ENCODE measurements around the gene CNOT4.
A peak's percentile ranks its signal among the peaks of the same experiment; 100 is the strongest.

The CNOT4 gene

DNA sequence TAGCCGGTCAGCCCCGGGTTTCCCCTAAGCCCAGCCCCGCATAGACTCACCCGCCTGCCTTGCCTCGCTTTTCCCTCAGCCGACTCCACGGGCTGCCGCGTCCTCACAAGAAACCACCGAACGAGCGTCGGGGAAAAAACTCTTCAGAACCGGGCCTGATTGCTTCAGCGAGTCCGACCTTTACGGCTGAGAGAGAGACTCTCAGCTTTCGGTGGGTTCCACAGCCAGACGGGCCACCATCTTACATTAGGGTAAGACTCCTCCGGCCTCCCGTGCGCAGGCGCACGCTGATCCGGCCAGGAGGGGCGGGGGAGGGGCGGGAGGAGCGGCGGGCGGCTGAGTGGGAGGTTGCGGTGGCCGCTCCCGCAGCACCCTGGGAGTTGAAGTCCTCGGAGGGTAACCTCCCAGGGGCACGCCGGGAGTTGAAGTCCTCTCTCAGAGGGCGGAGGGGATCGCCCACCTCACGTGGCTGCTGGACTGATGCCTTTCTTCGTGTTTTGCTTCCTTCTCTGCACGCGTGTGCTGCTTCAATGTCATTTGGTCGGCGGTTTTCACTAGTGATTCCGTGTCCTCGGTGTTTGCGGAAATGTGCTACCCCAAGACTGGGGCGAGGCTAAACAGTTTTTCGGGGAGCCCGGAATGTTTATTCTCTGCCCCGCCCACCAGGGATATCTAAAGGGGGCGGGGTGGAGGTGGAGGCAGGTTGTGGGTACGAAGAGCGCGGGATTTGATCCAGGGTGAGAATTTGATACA is at the start of gene CNOT4:
Gene CNOT4 (minus strand): TSS at position 264 of the 753 bp plus-strand sequence. CDS start 71,771 bp downstream, outside the sequence.
- DNase-seq = peak; percentile 96

- no peak for DNase-seq
These were observed 49.0 kb upstream of the CNOT4 start for GRCh38 chr7:135558881-135559280.

GRCh38 chr7:135558337-135558767 is 48.5 kb upstream of the CNOT4 start:
- peak; percentile 56 for DNase-seq

GRCh38 chr7:135557455-135558336 is 47.8 kb upstream of the CNOT4 start, which contains the start of gene NUP205:
NUP205 (plus strand) TSS chr7:135557917; CDS start chr7:135557945, 28 bp downstream.
- peak; percentile 68 for DNase-seq

GRCh38 chr7:135553346-135553745 is 43.4 kb upstream of the CNOT4 start:
- no peak for DNase-seq

GRCh38 chr7:135552148-135552547 is 42.2 kb upstream of the CNOT4 start:
- no peak for DNase-seq

DNA sequence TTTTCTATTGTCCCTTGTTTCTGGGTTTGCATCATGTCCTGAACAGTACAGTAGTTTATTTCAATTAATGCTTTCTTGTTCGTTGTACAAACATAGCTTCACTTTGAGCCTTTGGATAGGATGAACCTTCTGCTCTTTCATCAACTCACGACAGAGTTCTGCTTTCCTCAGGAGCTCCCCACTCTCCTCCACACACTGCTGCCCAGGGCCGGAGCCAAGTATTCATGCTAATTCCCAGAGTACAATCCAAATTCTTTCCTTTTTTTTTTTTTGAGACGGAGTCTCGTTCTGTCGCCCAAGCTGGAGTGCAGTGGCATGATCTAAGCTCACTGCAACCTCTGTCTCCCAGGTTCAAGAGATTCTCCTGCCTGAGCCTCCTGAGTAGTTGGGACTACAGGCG is 40.3 kb upstream of the CNOT4 start:
- DNase-seq = no peak

DNA sequence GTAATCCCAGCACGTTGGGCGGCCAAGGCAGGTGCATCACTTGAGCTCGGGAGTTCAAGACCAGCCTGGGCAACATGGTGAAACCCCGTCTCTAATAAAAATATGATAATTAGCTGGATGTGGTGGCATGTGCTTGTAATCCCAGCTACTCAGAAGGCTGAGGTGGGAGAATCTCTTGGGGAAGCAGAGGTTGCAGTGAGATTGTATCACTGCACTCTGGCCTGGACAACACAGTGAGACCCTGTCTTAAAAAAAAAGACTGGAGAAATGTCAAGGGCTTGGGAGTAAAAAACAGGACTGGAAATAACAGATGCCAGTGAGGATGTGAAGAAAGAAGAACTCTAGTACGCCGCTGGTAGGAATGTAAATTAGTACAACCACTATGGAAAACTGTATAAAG is 31.1 kb upstream of the CNOT4 start:
- no peak for DNase-seq

DNA sequence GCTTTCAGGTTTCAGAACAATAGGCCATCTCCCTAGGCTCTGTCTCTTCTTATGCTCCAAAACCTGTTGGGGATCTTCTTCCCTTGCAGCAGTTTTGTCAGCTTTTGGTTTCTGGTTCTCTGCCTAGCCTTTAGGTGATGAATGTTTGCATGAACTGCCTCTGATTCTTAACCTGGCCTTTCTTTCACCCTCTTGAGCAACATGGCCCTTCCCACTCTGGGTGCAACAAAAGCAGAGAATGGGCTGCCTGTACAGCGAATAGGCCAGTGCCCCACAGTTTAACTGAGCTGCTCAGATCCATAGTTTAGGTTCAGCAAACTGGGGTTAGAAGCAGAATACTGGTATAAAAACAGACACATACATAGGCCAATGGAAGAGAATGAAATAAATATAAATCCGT is 29.7 kb upstream of the CNOT4 start:
- DNase-seq = no peak

DNA sequence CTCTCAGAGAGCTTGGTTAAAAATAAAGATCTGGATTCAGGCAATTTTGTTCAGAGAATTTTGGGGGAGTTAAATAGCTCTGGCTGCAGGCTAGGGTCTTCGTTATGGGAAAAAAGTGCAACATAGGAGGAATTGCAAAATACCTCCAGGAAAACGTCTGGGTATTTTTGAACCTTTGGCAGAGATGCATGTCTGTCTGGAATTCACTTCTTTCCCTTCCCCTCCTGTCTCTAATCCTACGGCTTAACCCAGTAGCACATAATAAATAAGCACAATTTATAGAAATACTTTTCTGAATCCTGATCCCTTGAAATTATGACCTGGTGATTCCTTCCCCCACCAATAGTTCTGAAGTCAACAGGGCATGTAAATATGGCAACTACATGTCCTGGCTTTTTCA is 28.5 kb upstream of the CNOT4 start:
- no peak for DNase-seq

- no peak for DNase-seq
These were observed 28.0 kb upstream of the CNOT4 start for GRCh38 chr7:135537905-135538304.

GRCh38 chr7:135537453-135537852 is 27.6 kb upstream of the CNOT4 start:
- no peak for DNase-seq

DNA sequence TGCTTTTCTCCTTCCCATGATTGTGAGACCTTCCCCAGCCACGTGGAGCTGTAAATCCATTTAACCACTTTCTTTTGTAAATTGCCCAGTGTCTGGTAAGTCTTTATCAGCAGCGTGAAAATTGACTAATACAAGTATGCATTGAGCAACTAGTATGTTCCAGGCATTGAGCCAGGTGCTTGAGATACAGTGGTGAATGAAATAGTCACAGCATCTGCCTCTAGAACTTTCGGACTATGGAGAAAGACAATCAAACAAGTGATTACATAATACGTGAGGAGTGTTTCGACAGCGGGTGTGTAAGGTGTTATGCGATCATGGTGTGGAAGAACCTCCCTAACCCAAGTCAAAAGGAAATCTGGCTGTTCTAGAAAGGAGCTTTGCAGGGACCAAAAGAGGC is 26.2 kb upstream of the CNOT4 start:
- DNase-seq = peak; percentile 50

GRCh38 chr7:135527025-135527424 is 17.1 kb upstream of the CNOT4 start:
- no peak for DNase-seq

DNA sequence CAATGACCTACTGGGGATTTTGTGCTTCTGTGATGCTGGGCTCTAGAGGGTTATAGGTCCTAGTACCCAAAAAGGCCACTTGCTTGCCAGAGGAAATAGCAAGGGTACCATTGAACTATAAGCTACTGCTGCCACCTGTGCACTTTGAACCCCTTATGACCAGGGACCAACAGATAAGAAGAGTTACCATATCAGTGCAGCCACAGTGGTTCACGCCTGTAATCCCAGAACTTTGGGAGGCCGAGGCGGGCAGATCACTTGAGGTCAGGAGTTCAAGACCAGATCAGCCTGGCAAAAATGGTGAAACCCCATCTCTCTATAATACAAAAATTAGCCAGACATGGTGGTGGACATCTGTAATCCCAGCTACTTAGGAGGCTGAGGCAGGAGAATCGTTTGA is 15.5 kb upstream of the CNOT4 start:
- no peak for DNase-seq

GRCh38 chr7:135523146-135523545 is 13.2 kb upstream of the CNOT4 start:
- no peak for DNase-seq

DNA sequence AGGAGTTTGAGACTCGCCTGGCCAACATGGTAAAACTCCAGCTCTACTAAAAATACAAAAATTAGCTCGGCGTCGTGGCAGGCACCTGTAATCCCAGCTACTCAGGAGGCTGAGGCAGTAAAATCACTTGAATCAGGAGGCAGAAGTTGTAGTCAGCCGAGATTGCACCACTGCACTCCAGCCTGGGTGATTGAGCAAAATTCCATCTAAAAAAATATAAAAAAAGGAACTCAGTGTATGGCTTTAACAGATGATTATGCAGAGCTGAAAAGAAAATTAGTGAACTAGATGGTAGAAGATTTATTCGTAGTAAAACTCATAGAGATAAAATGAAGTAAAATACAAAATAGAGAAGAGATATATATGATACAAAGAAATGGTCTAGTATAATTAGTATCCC is 12.6 kb upstream of the CNOT4 start:
- no peak for DNase-seq

DNA sequence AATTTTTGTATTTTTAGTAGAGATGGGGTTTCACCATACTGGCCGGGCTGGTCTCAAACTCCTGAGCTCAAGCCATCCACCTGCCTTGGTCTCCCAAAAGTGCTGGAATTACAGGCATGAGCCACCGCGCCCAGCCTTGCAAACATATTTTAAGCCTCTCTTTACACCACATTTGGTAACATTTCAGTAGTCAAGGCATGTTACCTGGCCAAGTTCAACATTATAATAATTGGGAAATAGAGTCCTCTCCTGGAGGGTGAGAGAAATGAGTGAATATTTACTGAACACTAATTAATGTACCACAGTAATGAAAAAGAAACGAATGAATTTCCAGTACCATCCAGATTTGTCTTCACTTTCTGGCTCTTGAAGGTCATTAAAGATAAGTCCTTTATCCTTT is 10.0 kb upstream of the CNOT4 start:
- DNase-seq = no peak

GRCh38 chr7:135519233-135519688 is 9.4 kb upstream of the CNOT4 start:
- no peak for DNase-seq

DNA sequence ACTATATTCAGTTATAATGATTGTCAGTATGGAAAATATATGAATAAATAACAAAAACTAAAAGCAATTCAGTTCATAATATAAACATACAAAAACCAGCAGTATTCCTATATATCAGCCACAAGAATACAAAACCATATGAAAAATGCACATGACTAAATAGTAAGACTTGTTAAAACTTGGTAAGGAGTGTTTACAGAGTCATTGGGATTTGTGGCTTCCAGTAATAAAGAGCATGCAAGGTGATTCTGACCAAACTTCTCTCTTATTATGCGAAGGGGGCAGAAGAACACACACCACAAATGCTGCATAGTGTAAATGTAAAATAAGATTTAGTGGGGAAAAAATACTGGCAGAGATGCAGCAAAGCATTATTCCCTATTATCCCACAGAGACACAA is 8.8 kb upstream of the CNOT4 start:
- no peak for DNase-seq

DNA sequence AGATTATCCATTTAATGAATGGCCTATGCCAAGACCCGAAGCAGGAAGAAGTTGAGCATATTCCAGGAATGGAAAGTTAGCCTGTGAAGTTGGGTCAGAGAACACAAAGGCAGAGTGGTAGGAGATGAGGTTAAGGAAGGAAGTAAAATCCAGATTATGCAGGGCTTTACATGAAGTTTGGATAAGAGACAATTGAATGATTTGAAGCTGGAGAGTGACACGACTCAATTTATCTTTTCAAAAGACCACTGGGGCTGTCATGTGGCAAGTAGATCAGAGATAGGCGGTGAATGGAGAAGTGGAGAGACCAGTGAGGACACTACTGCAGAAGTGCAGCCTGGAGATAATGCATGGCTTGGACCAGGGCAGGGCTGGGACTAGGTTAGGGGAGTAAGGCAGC is 7.2 kb upstream of the CNOT4 start:
- no peak for DNase-seq

DNA sequence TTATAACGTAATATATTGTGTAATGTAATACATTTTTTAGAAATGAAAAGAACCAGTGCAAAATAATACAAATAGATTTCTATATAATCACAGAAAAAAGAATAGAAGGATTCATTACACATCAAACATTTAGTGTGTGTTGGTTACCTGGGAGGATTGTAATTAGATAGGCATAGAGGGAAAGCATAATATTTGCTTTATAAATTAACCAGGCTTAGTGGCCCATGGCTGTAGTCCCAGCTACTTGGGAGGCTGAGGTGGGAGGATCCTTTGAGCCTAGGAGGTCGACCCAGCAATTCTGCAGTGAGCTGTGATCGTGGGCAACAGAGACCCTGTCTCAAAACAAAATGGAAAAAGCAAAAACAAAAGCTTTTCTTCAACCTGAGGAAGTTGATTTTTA is 5.0 kb upstream of the CNOT4 start:
- DNase-seq = no peak

DNA sequence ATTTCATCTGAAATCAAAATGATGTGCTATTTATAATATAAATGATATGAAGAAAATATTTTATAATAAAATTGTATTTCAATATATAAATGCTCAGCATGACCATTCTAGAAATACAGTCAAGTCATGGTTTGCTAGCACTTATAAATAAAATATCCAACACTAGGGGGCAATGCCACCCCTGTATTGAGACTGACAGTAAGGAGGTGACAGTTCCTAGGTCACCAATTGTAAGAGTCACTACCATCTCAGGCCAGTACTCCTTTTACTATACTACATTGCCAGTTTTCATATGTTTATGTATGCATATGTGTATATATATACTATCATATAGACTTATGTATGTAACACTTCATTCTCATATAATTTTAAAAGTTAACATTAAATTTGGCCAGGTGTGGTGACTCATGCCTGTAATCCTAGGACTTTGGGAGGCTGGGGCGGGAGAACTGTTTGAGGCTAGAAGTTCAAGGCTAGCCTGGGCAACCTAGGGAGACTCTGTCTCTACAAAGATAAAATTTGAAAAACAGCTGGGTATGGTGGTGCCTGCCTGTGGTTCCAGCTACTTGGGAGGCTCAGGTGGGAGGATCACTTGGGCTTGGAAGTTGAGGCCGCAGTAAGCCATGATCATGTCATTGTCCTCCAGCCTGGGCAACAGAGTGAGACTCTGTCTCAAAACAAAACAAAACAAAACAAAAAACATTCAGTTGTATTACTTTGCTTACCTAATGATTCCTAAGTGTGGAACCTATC is 2.4 kb upstream of the CNOT4 start:
- peak; percentile 71 for DNase-seq
